ENCODE data around the gene G0S2.

DNA sequence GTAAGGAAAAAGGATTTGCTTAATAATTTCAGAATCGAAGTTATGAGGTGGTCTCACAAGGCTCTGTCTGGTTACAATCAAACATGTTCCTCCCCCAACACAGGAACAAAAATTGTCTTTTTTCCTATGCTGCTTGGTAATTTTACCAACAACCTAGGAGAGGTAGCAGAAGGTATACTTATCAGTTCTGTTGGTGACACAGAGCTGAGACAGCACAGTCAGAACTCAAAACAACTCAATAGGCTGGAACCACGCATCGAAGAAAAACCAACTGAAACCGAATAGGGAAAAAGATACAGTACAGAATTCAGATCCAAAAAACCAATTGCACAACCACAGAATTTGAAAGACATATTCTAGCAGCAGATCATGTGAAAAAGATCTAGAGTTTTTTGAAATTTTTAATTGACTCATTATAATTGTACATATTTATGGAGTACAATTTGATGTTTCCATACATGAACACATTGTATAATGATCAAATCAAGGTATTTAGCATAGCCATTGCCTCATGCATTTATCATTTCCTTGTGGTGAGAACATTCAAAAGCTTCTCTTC lies 3.8 kb downstream of the G0S2 start:
- TF ChIP-seq, protein P1, sequence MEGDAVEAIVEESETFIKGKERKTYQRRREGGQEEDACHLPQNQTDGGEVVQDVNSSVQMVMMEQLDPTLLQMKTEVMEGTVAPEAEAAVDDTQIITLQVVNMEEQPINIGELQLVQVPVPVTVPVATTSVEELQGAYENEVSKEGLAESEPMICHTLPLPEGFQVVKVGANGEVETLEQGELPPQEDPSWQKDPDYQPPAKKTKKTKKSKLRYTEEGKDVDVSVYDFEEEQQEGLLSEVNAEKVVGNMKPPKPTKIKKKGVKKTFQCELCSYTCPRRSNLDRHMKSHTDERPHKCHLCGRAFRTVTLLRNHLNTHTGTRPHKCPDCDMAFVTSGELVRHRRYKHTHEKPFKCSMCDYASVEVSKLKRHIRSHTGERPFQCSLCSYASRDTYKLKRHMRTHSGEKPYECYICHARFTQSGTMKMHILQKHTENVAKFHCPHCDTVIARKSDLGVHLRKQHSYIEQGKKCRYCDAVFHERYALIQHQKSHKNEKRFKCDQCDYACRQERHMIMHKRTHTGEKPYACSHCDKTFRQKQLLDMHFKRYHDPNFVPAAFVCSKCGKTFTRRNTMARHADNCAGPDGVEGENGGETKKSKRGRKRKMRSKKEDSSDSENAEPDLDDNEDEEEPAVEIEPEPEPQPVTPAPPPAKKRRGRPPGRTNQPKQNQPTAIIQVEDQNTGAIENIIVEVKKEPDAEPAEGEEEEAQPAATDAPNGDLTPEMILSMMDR (IDR thresholded peaks at IDR 0.05; ENCODE audit: low read length), result no peak
- TF ChIP-seq EZH2 (IDR thresholded peaks at IDR 0.05; ENCODE audit: borderline replicate concordance, low read length), result no peak

Measured in OCI-LY1 (cell line).